NCI-H1436 treated with DMSO at 0.1 percent for 48 hours (cell line): Measurements from ENCODE around the gene CARD10.
"Not testable (repeated sequence)": the region's sequence is repeated elsewhere in the genome, so short reads cannot be mapped to it uniquely, and the experiment has no call there.

Experiments used
- DNase-seq: peaks from one replicate; lab custom pipeline; 2025; lab: John Stamatoyannopoulos, UW

The CARD10 gene

DNA sequence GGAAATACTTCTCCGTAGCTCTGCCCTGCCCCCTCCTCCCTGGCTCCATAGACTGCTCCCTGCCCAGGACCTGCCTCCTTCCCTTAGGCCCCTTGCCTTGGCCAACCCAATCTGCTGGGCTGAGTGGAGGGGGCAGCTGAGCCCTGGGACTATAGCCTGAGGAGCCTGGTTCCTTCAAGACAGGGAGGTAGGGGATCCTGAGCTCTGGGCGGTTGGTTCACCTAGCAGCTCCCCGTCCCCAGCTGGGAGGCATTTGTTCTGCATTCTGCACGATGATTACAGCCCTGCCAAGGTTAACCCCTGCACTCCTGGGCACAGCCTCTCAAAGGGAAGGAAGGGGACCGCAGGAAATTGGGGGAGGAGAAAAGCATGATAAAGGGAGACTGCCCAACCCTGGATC lies 37.5 kb upstream of the CARD10 start:
- no peak for DNase-seq

DNA sequence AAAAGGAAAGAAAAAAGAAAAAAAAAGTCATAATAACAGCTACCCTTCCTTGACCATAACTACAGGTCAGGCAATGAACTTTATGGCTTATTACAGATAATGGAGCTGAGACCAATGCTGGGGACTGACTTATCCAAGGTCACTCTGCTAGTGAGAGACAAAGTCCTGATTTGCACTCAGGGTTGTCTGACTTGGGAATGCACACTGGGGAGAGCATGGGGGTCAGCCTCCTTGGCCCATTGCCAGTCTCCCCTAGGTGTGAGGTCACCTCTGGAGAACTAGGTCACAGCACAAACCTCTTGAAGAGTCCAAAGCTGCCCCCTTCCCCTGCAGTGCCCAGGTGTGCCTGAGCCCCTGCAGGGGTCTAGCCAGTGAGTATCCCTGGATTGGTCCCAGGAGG lies 35.8 kb upstream of the CARD10 start:
- DNase-seq = no peak

GRCh38 chr22:37553725-37554124 lies 34.5 kb upstream of the CARD10 start:
- no peak for DNase-seq

- DNase-seq = no peak
Measured at GRCh38 chr22:37552524-37553163, 33.4 kb upstream of the CARD10 start.

DNA sequence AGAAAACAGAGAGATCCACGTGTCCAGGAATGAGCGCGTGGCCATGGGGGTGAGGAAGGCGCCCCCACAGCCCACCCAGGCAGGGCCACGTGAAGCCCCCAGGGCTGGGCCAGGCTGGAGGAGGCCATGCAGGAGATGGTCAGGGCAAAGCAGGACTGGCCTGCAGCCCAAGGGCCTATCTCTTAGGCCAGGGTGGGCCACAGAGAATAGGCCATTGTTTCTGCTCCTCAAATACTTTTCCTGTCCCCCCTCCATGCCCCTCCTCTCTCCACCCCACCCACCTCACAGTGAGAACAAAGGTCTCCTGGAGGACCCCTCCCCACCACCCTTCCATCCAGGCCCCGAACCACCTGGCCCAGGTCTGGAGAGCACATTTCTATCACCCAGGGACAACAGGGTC lies 32.8 kb upstream of the CARD10 start:
- DNase-seq = no peak

GRCh38 chr22:37550921-37551320 lies 31.7 kb upstream of the CARD10 start:
- not testable (repeated sequence) for DNase-seq

DNA sequence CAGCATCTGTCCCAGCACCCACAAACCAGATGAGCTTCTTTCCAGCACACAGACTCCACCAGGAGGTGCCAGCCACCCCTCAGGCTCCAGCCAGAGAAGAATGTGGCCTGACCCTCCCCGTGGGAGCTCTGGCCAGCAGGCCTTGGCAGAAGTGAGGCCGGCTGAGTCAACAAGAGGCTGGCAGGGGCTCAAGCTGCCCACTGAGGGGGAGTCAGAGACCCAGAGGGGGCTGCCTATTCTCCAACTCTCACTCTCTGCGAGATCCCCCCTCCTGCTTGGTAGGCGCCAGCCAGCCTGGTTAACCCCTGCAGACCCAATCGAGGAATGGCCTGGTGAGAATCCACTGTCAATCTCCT lies 30.5 kb upstream of the CARD10 start:
- DNase-seq = no peak

- DNase-seq = no peak
Measured at GRCh38 chr22:37547251-37547741, 28.1 kb upstream of the CARD10 start.

- DNase-seq = no peak
Measured at GRCh38 chr22:37546437-37547250, 27.4 kb upstream of the CARD10 start.

GRCh38 chr22:37545703-37546436 lies 26.7 kb upstream of the CARD10 start:
- no peak for DNase-seq

DNA sequence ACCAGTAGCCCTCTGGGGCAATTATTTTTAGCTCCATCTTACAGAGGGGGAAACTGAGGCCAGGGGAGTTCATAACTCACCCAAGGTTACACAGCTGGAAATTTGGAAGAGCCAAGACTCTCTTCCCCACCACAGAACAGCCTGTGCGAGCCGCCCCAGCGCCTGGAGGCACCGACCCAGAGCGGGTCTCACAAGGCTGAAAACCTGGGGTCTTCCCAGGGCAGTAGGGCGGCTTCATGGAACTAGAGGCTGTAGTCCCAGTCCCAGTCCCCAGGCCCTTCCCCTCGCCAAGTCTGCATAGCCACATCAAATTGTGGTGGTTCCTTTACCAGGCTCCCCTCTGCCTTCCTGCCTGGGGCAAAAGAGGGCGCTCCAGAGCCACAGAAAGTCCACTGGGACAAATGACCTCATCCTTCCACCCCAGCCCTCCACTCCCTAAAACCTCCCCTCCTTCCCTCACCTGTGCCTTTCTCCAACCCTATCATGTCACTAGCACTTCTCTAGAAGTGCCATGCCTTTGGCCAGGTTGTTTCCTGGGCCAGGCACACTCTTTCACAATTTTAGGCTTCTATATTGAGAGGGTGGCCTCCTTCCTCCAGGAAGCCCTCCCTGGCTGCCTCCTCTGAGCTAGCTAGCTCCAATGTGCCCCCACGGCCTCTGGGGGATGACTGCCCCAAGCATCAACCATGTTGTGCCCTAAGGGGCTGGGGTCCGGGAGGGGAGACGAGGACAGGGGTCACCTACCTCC lies 25.9 kb upstream of the CARD10 start:
- no peak for DNase-seq

DNA sequence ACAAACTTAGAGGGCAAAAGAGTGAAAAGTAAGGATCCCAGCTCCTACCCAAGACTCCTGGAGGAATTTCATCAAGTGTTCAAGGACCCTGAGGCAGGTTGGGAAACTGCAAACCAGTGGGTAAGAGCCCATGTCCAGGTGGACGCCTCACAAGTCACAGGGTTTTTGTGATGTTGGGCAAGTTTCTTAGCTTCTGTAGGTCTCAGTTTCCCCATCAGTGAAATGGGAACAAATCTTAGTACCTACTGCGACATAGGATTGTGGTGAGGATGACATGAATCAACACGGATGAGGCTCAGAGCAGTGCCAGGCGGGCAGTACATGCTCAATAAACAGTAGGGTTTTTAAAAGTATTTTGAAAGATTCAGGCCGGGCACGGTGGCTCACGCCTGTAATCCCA lies 23.7 kb upstream of the CARD10 start:
- no peak for DNase-seq

DNA sequence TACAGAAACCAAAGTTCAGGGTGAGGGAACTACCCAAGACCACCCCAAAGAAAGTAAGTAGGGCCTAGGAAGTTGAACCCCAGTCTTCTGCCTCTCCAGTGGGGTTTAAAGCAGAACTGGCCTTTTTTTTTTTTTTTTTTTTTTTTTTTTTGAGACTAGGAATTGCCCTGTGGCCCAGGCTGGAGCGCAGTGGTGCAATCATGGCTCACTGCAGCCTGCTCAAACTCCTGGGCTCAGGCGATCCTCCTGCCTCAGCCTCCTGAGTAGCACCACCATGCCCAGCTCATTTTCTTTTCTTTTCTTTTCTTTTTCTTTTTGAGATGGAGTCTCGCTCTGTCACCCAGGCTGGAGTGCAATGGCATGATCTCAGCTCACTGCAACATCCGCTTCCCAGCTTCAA lies 23.2 kb upstream of the CARD10 start:
- not testable (repeated sequence) for DNase-seq

- DNase-seq = not testable (repeated sequence)
Measured at GRCh38 chr22:37539790-37540189, 20.6 kb upstream of the CARD10 start.

- peak; percentile 55 for DNase-seq
Measured at GRCh38 chr22:37538590-37539357, 19.6 kb upstream of the CARD10 start.

GRCh38 chr22:37535159-37535558 lies 15.9 kb upstream of the CARD10 start:
- no peak for DNase-seq

GRCh38 chr22:37534445-37534844 lies 15.2 kb upstream of the CARD10 start:
- no peak for DNase-seq

DNA sequence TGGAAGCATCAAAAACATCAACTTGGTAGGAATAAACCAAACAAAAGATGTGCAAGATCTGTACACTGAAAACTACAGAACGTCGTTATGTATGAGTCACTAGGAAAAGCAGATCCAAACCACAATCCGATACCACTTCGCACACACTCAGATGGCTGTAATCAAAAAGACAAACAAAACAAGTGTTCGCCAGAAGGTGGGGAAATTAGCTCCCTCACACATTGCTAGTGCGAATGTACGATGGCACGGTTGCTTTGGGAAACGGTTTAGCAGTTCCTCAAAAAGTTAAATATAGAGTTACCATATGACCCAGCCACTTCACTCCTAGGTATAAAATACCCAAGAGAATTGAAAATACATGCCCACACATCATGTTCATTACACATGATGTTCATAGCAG lies 14.8 kb upstream of the CARD10 start:
- no peak for DNase-seq

- DNase-seq = no peak
Measured at GRCh38 chr22:37529652-37530345, 10.6 kb upstream of the CARD10 start.

DNA sequence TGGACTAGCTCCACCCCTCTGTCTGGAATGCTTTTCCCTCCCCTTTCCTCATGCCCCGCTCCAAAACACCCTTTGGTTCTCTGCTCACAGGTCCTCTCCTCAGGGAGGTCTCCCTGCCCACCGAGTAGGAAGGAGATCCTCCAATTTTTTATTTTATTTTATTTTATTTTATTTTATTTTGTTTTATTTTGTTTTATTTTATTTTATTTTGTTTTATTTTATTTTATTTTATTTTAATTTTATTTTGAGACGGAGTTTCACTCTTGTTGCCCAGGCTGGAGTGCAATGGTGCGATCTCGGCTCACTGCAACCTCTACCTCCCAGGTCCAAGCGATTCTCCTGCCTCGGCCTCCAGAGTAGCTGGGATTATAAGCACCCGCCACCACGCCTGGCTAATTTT lies 8.7 kb upstream of the CARD10 start:
- not testable (repeated sequence) for DNase-seq
